ENCODE data around the gene ZNF714.

The ZNF714 gene

DNA sequence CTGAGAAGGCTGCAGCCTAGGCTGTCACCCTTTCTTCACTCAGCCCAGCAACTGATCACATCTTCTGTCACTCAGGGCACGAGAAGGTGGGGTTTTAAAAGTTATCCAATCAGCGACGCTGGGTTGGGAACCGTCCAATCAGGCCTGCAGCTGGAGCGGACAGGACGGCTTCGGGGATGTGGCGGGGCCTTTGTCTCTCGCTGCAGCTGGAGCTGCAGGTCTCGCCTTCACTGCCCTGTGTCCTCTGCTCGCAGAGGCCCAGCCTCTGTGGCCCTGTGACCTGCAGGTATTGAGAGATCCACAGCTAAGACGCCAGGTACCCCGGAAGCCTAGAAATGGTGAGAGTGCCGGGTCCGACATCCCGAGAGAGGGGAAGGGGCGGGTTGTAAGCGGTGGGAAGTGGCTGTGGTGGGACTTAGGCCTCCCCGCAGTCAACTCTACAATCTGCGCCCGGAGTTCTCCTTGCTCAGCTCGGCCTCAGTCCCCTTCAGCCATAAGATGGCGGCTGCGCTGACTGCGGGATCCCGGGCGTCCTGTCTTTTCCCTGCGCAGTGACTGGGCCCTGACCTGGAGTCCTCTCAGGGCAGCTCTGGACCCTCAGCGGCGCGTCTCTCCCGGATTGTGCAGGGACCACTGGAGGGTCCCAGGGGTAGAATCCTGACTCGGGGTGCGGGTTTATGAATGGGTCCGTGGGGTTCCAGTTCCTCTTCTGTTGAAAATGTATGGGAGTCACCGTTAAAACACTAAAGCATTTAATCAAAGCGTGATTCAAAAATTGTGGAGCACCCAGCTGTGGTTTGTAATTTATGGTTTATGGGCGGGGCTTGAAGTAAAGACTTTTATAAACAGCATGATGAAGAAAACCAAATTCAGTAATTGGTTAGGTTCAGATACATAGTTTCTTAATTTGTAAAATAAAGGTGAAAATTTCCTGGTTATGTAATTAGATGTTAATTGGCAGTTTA lies at the start of gene ZNF714:
TSS of gene ZNF714 (plus strand) at position 193 of the 965 bp plus-strand sequence. CDS start 16,066 bp downstream, outside the sequence.
- peak; percentile 79 for DNase-seq

DNA sequence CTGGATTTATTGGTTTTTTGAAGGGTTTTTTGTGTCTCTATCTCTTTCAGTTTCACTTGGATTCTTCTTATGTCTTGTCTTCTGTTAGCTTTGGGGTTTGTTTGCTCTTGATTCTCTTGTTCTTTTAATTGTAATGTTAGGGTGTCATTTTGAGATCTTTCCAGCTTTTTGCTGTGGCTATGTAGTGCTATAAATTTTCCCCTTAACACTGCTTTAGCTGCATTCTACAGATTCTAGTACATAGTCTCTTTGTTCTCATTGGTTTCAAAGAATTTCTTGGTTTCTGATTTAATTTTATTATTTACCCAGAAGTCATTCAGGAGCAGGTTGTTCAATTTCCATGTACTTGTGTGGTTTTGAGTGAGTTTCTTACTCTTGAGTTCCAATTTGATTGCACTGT lies 37.0 kb upstream of the ZNF714 start:
- no peak for DNase-seq

DNA sequence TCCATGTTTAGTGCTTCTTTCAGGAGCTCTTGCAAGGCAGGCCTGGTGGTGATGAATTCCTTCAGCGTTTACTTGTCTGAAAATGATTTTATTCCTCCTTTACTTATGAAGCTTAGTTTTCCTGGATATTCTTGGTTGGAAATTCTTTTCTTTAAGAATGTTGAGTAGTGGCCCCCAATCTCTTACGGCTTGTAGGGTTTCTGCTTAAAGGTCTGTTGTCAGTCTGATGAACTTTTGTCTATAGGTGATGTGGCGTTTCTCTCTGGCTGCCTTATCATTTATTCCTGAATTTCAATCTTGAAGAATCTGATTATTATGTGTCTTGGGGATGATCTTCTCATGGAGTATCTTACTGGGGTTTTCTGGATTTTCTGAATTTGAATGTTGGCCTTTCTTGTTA lies 35.5 kb upstream of the ZNF714 start:
- no peak for DNase-seq

DNA sequence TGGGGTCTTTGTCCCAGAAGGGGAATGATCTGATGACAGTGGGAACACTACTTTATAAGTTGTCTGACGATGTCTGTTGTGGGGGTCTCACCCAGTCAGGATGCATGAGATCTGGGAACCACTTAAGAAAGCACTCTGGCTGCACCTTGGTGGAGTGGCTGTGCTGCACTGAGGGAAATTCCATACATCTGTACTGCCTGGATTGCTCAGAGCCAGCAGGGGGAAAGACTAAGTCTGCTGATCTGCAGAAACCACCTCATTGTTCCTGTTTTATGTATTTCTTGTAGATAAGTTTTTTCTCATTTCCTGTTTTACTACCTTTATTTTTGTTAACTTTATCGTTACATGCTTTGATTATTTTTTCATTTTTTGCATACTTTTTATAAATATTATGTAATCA lies 34.3 kb upstream of the ZNF714 start:
- DNase-seq = no peak

DNA sequence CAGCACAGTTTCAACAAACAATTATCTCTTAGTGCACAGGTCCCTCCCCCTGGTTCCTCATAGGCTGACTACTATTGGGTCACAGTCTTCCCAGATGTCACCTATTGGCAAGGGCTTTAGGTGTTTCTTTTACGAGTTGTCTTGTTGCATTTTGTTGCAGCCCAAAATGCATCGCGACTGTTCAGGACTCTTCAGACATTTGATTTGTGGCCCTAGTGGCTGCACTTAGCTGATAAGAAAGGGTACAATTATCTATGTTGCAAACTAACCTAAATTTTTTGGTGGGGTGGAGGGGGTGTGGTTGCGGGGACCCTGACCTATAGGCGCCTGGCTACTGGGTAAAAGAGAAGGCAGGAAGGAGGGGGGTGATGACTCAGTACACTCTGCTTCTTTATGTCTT lies 29.1 kb upstream of the ZNF714 start:
- no peak for DNase-seq

DNA sequence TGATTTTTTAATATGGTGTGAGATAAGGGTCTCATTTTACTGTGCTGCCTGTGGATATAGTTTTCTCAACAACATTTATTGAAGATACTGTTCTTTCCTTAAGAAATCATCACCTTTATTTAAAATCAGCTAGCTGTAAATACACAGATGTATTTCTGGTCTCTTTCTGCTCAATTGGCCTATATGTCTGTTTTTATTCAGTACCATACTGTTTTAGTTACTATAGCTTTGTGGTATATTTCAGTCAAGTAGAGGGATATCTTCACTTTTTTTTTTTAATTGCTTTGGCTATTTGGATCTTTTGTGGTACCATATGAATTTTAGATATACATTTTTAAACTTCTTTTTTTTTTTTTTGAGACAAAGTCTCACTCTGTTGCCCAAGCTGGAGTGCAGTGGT lies 16.7 kb upstream of the ZNF714 start:
- no peak for DNase-seq

DNA sequence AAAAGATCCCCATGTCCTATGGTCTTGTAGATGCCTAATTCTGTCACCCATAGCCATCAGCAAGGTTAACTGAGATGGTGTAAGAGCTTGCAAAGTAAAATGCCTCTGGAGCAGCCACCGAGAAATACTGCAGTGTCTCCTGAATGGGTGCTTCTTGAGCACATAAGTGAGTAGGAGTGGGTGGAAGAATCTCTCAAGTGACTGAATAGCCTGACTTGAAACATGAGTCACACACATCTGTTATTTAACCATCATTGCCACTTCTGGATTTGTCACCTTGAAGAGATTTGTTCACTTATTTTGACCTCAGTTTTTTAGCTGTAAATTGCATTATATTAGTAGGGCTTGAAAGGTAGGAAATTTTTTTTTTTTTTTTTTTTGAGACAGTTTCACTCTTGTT lies 2.3 kb downstream of the ZNF714 start:
- DNase-seq = no peak

DNA sequence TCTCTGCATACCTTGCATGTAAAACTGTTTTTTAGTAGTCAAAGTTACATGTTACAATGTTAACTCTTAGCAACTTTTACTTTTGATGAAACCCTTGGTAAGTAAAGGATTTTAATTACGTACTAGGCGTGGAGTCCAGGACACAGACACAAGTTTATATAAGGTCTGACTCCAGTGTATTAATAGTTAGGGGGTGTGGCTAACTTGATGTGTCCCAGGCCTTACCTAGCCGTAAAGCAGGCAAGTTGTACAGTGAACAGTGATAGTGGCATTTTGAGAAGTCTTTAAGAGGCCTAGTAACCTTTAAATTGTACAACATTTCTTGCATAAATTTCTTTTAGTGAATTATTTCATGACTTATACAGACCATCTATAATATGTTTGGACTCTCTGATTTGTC lies 5.9 kb downstream of the ZNF714 start:
- DNase-seq = no peak

DNA sequence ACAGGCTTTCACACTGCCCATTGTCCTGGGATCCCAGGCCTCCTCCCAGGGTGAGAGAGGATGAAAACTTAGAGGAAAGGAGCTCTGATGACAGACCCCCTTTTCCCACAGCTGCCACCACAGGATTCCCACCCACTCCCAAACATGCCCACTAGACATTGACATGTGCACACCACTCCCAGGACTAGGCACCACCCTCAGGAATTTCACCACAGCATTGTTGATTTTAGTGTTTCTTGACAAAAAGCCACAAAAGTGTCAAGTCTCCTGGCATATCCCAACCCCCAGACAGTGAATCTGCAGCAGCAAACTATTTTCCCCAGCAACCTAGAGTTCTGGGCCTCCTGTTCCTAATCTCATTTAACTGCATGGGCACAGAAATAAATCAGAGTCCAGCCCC lies 10.1 kb downstream of the ZNF714 start:
- DNase-seq = no peak

DNA sequence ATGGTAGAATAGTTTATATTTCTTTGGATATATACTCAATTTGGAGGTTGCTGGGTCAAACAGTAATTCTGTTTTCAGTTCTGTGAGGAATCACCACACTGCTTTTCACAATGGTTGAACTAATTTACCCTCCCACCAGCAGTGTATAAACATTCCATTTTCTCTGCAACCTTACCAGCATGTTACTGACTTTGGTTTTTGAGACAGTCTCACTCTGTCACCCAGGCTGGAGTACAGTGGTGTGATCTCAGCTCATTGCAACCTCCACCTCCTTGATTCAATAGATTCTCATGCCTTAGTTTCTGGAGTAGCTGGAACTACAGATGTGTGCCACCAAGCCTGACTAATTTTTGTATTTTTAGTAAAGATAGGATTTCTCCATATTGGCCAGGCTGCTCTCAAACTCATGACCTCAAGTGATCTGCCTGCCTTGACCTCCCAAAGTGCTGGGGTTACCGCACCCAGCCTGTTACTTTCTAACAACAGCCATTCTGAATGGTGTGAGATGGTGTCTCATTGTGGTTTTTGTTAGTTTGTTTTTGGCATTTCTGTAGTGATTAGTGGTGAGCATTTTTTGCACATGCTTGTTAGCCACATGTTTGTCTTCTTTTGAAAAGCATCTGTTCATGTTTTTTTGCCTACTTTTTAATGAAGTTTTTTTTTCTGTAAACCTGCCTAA lies 12.5 kb downstream of the ZNF714 start:
- DNase-seq = no peak

DNA sequence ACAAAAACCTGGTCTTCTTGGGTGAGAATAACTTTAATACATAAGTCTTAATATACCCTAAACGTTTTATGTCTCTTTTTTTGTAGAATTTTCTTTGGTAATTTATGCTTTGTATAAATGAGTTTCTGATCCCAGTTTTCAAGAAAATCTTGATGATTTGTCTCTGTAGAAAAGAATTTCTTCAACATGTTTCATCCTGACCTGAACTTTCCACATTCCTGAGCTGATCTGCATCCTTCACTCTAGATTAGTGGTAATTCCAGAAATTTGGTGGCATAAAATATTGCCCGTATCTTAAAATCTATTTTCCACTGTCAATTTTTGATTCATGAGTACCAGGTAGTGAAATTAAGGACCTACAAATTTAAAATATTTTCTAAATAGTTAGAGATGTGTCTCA lies 16.3 kb downstream of the ZNF714 start:
- DNase-seq = no peak

DNA sequence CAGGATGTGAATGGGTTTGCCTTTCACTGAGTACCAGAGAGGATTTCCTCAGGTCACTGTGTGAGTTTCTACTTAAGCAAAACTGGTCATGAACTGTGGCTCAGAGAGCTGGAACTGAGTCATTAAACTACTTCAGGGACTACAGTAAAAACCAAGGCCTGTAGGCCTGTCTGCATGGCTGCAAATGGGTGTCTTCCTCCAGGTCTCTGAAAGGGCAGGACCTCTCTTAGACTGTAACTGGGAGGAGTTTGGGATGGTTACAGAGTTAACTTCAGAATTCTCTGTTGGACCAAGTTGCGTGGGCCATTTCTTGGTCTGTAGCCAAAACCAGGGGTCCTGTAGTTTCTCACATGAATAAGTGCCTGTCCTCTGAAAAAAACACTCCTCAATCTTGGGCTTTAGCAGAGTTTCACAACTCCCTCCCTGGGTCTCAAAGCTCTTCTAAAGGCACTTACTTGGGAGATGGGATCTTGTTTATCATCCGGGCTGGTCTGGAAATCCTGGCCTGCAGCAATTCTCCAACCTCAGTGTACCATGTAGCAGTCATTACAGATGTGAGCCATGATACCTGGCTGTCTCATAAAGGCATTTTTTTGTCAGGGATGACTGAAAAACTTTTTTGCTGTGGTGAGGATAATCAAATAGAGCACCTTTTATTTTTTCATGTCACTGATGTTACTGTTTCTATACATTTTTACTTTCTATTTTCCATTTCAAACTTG lies 19.7 kb downstream of the ZNF714 start:
- no peak for DNase-seq

DNA sequence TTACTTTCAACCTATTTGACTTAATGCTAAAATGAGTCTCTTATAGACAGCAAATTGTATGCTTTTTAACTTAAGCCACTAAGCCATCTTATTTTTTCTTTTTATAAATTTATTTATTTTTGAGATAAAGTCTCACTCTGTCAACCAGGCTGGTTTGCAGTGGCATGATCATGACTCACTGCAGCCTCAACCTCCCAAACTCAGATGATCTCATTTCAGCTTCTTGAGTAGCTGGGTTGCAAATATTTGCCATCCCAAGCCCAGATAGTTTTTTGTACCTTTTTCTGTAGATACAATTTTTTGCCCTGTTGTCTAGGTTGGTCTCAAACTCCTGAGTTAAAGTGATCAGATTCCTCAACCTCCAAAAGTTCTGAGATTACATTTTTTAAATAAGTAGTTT lies 27.1 kb downstream of the ZNF714 start:
- DNase-seq = no peak

DNA sequence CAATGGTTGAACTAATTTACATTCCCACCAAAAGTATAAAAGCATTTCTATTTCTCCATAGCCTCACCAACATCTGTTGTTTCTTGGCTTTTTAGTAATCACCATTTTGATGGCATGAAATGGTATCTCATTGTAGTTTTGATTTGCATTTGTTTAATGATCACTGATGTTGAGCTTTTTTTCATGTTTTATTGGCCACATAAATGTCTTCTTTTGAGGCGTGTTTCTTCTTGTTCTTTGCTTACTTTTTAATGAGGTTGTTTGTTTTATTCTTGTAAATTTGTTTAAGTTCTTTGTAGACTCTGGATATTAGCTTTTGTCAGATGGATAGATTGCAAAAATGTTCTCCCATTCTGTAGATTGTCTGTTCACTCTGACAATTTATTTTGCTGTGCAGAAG lies 28.2 kb downstream of the ZNF714 start:
- DNase-seq = no peak

DNA sequence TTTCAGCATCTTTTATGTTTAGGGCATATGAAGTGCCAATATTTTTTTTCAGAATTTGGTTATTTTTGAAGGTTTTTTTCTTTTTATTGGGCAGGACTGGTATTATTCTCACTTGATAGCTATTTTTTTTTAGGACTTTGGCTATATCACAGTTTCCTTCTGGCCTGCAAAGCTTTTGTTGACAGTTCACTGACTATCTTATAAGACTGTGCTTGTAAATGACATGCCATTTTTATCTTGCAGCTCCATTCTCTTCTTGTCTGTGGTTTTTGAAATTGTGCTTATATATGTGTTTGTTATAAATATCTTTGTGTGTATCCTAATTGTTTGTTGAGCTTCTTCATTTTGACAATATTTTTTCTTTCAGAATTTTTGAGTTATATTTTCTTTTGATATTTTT lies 33.4 kb downstream of the ZNF714 start:
- DNase-seq = no peak

DNA sequence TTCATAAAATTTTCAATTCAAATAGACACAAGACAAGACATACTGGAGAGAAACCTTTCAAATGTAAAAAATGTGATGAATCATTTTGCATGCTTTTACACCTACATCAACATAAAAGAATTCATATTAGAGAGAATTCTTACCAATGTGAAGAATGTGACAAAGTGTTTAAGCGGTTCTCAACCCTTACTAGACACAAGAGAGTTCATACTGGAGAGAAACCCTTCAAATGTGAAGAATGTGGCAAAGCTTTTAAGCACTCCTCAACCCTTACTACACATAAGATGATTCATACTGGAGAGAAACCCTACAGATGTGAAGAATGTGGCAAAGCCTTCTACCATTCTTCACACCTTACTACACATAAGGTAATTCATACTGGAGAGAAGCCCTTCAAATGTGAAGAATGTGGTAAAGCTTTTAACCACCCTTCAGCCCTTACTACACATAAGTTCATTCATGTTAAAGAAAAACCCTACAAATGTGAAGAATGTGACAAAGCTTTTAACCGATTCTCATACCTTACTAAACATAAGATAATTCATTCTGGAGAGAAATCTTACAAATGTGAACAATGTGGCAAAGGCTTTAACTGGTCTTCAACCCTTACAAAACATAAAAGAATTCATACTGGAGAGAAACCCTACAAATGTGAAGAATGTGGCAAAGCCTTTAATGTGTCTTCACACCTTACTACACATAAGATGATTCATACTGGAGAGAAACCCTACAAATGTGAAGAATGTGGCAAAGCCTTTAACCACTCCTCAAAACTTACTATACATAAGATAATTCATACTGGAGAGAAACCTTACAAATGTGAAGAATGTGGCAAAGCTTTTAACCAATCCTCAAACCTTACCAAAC lies 35.3 kb downstream of the ZNF714 start:
- DNase-seq = no peak

DNA sequence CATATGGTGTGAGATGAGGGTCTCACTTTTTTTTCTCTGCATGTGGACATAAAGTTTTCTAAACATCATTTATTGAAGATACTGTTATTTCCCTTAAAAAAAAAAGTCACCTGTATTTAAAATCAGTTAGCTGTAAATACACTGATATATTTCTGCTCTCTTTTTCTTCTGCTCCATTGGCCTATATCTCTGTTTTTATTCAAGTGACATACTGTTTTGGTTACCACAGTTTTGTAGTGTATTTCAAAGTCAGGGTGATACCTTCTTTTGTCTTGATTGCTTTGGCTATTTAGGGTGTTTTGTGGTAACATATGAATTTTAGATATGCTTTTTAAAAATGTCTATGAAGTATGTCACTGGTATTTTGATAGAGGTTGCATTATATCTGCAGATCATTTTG lies 44.1 kb downstream of the ZNF714 start:
- DNase-seq = no peak

DNA sequence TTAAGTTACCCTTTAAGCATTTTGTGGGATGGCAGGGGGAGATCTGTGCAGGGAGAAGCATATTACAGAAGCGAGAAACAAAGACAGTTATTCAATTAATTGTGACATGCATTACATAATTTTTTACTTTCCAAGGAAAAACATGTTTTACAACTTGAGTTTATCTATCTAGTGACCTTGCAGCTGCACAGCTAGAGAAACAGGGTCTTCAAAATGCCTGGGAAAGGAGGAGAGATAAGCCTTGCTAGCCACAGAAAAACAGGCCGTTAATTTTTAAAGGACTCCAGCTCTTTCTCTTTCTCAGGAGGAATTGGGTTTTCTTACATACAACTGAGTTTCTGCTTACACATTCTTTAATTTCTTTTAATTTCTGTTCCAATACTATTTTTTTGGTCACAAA lies 45.0 kb downstream of the ZNF714 start:
- no peak for DNase-seq

DNA sequence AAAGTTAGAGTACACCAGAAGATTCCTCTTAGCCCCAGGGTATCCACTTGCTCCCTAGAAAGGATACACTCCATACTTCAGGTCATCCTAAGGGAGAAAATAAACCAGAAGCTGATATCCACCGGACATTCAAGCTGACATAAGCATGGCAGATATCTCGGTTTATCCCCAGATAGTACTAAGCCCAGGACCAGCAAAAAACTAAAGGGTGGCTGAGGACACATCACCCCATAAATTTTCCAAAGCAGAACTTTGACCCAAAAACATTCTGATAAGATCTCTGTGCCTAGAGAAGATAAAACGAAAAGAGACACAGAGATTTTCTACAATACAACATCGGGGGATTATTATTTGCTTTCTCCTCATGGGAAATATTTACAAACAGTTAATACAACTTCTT lies 45.9 kb downstream of the ZNF714 start:
- DNase-seq = no peak

DNA sequence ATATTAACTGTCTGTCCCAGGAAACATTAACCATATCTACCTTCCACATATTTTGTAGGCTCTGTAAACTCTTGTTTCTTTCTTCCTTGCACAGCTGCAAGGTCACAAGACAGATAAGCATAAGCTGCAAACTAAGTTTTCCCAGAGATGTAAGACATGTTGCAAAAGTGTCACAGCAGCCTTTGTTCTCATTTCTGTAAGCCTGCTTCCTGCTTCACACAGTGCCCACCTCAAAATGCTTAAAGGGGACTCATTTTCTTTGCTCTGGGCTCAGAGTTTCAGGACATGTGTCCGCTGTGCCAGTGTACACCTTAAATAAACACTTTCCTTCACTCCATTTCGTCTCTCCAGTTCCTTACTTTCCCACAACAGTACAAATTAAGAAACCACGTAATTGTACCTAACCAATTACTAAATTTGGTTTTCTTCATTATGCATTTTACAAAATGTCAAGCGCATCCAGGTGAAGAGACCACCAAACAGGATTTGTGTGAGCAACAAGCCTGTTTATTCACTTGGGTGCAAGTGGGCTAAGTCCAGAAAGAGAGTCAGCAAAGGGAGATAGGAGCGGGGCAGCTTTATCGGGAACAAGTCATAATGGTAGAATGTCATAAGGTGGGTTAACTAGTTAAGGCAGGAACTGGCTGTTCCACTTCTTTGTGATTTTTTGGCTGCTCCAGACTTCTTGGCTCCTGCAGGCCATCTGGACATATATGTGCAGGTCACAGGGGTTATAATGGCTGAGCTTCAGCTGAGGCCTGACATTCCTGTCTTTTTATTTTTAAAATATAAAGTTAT lies 47.1 kb downstream of the ZNF714 start:
- DNase-seq = no peak

DNA sequence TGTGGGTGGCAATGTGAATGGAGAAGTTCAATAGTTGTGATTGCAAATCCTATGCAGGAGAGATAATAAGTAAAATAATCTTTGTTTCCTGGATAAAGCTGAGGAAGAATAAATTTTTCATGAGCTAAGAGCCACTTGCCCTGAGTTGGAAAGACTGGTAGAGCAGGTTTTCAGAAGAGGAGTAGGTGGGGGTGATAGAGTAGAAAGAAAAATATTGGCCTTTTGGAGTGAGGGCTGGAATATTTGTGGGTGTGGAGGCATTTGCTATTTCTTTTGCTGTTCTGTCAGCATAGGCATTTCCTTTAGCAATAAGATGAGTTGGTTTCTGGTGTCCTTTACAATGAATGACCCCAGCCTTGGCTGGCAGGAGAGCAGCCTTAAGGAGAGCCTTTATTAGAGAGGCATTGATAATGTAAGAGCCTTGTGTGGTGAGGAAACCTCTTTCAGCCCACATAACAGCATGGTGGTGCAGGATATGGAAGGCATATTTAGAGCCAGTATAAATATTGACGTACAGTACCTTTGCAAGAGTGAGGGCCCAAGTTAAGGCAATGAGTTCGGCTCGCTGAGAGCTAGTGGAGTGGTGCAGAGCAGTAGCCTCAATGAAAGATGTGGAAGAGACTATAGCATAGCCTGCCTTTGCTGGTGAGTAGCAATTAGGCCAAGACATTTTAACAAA lies 48.2 kb downstream of the ZNF714 start:
- no peak for DNase-seq
